Duodenal mucosa (tissue), 2 donors: ENCODE results near the gene UNCX.

Experiments
- H3K27ac ChIP-seq: one replicate; pipeline ENCODE4 v1.7.0; 2013; ENCODE audit warnings: low read depth, low read length
- H3K27me3 ChIP-seq, 2 donors: one replicate each; pipeline ENCODE4 v1.7.0; 2013; ENCODE audit warnings: low read length in 2 of 2, control low read depth in 1 of 2; ENCODE audit not compliant: insufficient read depth in 2 of 2, control insufficient read depth in 1 of 2
- H3K36me3 ChIP-seq, 2 donors: one replicate each; pipeline ENCODE4 v1.7.0; 2013; ENCODE audit warnings: low read length in 2 of 2, control low read depth in 1 of 2; ENCODE audit not compliant: insufficient read depth in 2 of 2, control insufficient read depth in 1 of 2
- H3K4me1 ChIP-seq, 2 donors: one replicate each; pipeline ENCODE4 v1.7.0; 2013; ENCODE audit warnings: low read length in 2 of 2, control low read depth in 1 of 2; ENCODE audit not compliant: insufficient read depth in 2 of 2, control insufficient read depth in 1 of 2
- H3K4me3 ChIP-seq, 2 donors: one replicate each; pipeline ENCODE4 v1.7.0; 2013; ENCODE audit warnings: low read length in 2 of 2, low read depth in 1 of 2
- H3K9ac ChIP-seq, 2 donors: one replicate each; pipeline ENCODE4 v1.7.0; 2013; ENCODE audit warnings: low read length in 2 of 2, low read depth in 1 of 2
- H3K9me3 ChIP-seq, 2 donors: one replicate each; pipeline ENCODE4 v1.7.0; 2013; ENCODE audit warnings: low read length in 2 of 2, control low read depth in 1 of 2; ENCODE audit not compliant: control insufficient read depth in 1 of 2

The UNCX gene

DNA sequence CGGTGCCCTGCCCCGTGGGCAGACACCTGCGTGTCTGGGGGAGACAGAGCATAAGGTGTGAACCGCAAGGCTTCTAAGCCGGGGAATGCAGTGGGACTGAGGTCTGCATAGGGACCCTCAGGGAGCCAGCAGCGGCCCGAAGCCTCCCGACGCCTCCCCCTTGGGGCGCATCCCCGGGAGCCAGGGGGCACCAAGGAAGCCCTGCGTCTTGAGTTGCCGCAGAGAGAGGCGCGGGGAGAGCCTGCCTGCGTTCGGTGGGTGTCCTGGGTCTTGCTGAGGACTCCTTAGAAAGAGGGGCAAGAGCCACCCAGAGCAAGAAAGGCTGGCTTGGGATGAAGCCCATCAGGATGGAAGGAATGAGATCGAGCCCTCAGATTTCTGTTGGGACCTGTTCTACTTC is 18.2 kb upstream of the UNCX start:
- no peaks in the 10 kb centered on the region for H3K36me3 ChIP-seq
- no peak overlapping the region for H3K9ac ChIP-seq
- no peak overlapping the region for H3K4me3 ChIP-seq
- H3K27me3 ChIP-seq, result peaks cover 20 to 23% of the 10 kb centered on the region in 2 donors
- H3K4me1 ChIP-seq, result no peaks in the 10 kb centered on the region
- H3K27ac ChIP-seq, result no peak overlapping the region
- H3K9me3 ChIP-seq, result peaks cover 0 to 3% of the 10 kb centered on the region in 2 donors

DNA sequence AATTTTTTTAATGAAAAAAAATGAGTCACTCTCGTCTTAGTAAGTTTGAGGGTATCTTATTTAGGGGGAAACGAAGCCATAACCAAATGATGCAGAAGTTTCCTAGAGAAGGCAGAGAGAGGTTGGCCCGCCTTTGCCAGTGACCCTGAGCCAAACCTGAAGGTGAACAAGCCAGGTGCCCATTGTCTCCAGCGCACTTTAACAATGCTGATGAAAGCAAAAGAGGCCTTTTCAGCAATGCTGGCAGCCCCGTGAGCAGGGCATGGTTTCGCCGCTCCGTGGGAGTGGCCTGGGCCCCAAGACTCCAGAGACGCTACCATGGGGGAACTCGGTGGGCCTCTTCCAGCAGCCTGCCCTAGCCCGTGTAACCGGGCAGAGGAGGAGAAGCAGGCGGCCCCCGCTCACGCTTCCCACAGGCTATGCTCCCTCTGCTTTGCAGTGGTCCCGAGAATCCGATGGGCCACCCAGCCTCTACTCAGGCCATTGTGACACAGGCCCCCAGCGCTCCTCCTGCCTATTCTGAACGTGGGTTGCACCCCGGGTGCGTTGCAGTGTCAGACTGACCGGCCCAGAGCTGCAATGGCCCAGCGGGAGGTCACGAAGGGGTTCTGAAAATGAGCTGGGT is 14.0 kb upstream of the UNCX start:
- peaks cover 16 to 33% of the 10 kb centered on the region in 2 donors for H3K27me3 ChIP-seq
- H3K4me1 ChIP-seq, result no peaks in the 10 kb centered on the region
- H3K9me3 ChIP-seq, result peaks cover 0 to 3% of the 10 kb centered on the region in 2 donors
- no peak overlapping the region for H3K4me3 ChIP-seq
- H3K9ac ChIP-seq, result no peak overlapping the region
- H3K27ac ChIP-seq, result no peak overlapping the region
- no peaks in the 10 kb centered on the region for H3K36me3 ChIP-seq

DNA sequence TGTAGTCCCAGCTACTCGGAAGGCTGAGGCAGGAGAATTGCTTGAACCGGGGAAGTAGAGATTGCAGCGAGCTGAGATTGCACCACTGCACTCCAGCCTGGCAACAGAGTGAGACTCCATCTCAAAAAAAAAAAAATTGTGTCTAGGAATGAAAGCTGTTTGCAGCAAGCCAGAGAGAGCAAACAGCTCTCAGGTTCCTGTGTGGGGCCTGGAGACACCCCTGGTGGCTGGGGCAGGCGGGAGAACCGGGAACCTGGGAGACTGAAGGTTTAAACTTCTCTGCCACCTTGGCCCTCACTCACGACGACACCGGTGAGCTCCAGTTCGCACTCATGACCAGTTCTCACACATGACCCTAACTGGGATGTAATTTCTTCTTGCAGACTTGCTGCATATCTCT is 13.2 kb upstream of the UNCX start:
- H3K9me3 ChIP-seq, result peaks cover 0 to 3% of the 10 kb centered on the region in 2 donors
- no peaks in the 10 kb centered on the region for H3K4me1 ChIP-seq
- no peak overlapping the region for H3K4me3 ChIP-seq
- no peak overlapping the region for H3K27ac ChIP-seq
- peaks cover 24 to 40% of the 10 kb centered on the region in 2 donors for H3K27me3 ChIP-seq
- H3K9ac ChIP-seq, result no peak overlapping the region
- no peaks in the 10 kb centered on the region for H3K36me3 ChIP-seq

DNA sequence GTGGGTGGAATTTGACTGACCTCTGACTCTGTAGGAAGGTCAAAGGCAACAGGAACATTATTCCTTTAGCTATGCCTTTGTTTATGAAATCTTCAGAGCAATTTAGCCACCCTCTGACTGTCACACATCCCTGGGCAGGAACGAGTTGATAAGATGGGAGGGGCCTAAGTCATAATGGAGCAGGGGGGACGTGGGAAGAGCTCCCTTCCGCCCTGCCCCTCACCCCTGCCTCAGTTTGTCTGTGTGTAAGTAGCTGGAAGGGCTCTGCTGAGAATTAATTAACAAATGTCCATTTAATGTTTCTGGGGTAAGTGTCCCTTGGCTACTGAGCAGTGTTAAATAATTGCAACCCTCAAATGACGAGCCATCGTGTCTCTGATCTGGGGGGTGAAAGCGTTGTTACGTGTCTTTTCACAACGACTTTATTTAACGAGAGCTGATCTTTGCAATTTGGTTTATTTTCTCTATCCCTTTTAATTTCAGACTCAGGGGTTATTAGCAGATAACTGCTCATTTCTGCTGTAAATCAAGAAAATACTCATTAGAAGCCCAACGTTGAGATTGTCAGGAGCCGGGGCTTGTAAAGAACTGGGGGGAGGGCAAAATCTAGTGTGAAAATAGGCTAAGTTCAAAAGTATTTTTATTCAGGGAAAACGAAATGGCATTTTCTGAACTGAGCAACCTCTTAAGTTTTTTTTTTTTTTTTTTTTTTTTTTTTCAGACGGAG is 12.5 kb upstream of the UNCX start:
- peaks cover 0 to 3% of the 10 kb centered on the region in 2 donors for H3K9me3 ChIP-seq
- H3K27me3 ChIP-seq, result peaks cover 24 to 43% of the 10 kb centered on the region in 2 donors
- H3K4me3 ChIP-seq, result no peak overlapping the region
- H3K27ac ChIP-seq, result no peak overlapping the region
- H3K36me3 ChIP-seq, result no peaks in the 10 kb centered on the region
- H3K4me1 ChIP-seq, result no peaks in the 10 kb centered on the region
- H3K9ac ChIP-seq, result no peak overlapping the region

DNA sequence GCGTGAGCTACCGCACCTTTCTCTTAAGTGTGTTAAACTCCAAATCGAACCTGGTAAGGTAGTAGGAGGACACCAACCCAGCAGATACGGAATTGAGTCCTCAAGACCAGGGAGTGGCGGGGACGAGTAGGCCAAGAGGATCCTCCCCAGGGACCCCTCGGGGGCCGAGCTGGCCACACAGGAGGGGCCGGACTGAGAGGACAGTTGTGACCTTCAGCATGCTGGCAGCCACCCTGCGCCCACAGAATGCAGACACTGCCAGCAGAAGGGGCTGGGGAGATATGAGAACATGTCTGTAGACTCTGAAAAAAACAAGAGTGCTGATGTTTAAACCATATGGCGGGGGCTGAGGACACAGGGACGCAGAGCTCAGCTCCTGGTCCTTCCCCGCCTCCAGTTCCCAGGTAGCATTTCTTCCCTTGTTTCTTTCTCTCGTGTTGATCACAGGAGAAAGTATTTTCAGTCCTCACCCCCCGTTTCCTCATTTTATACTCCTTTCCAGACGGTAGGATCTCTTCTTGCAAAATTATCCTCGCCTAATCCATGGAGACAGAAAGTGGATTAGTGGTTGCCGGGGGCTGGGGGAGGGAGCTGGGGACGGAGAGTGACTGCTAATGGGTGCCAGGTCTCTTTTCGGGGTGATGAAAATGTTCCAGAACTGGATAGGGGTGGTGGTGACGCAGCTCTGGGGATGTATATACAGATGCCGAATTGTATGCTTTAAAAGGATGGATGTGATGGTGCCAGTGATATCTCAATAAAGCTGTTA is 11.5 kb upstream of the UNCX start:
- Histone ChIP-seq H3K36me3 (no peaks in the 10 kb centered on the region), H3K4me1 (no peaks in the 10 kb centered on the region), H3K4me3 (no peak overlapping the region), H3K9ac (no peak overlapping the region), H3K27ac (no peak overlapping the region), H3K9me3 (peaks cover 0 to 3% of the 10 kb centered on the region in 2 donors), H3K27me3 (peaks cover 34 to 51% of the 10 kb centered on the region in 2 donors)

DNA sequence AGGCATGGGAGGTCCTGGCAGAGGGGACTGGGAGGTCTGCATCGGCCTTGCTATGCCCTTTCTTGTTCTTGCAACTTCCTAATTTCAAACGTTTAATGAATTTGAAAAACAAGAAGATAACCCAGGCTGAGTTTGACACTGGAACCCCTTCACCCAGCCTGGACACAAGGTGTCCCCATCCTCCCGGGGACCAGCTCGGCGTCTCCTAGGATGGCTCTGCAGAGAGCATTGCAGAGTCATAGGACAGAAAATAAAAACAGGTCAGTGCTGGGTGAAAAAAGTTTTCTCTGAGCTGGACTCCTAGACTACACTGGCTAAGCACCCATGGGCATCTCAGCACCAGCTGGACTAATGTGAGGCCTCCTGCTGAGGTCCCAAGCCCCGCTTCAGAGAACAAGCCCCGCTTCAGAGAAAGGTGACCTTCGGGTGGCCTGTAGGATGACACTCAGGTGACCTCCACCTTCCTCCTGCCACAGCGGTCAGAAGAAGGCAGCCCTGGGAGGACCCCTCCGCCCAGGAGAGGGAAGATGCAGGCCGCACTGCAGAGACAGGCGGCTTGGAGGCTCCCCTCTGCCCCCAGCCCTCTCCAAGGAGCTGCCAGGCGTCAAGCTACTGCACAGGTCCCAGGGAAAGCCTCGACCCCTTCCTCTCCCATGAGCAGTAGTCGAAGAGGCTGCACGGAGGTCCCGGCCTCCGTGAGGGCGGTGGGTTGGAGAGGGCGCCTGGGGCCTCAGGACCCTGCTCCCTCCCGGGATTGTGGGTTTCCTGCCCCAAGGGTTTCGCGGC is 9.3 kb upstream of the UNCX start:
- peaks cover 53 to 74% of the 10 kb centered on the region in 2 donors for H3K27me3 ChIP-seq

DNA sequence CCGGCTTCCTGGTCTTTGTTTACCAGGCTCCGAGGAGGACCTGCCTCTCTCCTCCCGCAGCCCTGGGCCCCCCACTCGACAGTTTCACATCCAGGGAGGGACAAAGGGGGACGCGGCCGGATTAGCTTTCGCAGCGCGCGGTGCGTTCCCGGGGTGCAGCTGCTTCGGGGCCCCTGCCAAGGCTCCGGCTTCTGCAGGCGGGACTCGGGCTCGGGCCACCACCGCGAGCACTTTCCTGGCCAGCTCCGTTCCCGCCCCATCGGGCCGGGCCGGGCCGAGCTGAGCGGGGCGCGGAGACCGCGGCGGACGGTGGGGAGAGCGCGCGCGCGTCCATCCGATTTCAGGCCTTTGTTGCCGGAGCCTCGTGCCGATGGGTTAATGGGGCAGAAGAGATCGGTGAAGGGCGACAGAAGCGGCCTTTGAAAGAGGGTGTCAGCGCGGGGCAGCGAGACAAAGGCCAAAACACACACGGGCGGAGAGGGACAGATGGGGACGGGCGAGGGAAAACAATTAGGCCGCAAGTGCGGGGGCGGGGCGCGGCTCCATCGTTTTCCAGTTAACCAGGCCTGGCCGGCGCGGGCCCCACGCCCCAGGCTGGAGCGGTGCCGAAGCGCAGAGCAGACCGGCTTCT is 8.5 kb upstream of the UNCX start:
- H3K9me3 ChIP-seq, result no peaks in the 10 kb centered on the region
- no peak overlapping the region for H3K4me3 ChIP-seq
- no peak overlapping the region for H3K9ac ChIP-seq
- H3K27ac ChIP-seq, result no peak overlapping the region
- no peaks in the 10 kb centered on the region for H3K36me3 ChIP-seq
- peaks cover 61 to 75% of the 10 kb centered on the region in 2 donors for H3K27me3 ChIP-seq
- H3K4me1 ChIP-seq, result no peaks in the 10 kb centered on the region

More for the DNA sequence above, 9.3 kb upstream of the UNCX start:
- H3K4me1 ChIP-seq, result no peaks in the 10 kb centered on the region
- H3K9me3 ChIP-seq, result no peaks in the 10 kb centered on the region
- H3K9ac ChIP-seq, result no peak overlapping the region
- no peaks in the 10 kb centered on the region for H3K36me3 ChIP-seq
- H3K27ac ChIP-seq, result no peak overlapping the region
- H3K4me3 ChIP-seq, result no peak overlapping the region

DNA sequence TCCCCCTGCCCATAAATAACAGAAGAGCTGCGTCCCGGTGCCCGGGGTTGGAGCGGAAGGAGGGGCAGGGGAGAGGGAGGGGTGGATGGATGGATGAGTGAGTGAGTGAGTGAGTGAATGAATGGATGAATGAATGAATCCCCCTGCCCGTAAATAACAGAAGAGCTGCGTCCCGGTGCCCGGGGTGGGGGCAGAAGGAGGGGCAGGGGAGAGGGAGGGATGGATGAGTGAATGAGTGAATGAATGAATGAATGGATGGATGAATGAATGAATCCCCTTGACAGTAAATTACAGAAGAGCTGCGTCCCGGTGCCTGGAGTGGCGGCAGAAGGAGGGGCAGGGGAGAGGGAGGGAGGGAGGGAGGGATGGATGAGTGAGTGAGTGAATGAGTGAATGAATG is 7.6 kb upstream of the UNCX start:
- no peaks in the 10 kb centered on the region for H3K9me3 ChIP-seq
- no peak overlapping the region for H3K9ac ChIP-seq
- no peak overlapping the region for H3K27ac ChIP-seq
- H3K4me1 ChIP-seq, result no peaks in the 10 kb centered on the region
- no peaks in the 10 kb centered on the region for H3K36me3 ChIP-seq
- H3K27me3 ChIP-seq, result peaks cover 62 to 73% of the 10 kb centered on the region in 2 donors
- H3K4me3 ChIP-seq, result no peak overlapping the region

DNA sequence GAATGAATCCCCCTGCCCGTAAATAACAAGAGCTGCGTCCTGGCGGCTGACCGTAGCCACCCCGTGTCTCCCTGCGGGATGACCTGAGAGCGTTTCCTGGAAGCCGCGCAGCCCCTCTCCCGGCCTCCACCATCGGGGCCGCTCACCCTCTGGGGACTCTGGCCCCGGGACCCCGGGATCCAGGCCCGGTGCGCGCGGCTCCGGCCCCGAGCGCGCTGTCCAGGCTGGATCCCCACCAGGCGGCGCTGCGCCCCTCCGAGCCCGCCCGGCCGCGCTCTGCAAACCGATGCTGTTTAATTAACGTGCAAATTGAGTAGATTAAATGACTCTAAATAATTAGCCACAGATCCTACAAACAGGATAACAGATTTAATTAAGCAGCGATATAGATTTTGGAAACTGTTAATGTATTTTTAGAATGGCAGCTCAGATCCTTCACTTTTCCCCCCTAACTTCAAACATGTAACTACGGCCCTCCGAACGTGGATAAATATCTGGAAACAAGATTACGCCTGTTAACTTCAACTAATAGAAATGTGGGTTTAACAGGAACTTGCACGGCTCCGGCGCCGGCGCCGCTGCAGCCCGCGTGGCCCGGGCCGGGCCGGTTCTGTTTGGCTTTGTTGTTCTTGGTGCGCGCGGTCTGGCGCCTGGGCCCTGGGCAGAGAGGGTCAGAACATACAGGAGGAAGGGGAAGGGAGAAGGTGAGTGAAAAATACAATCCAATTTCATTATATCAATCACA is 7.1 kb upstream of the UNCX start:
- Histone ChIP-seq H3K4me1 (no peaks in the 10 kb centered on the region), H3K27ac (no peak overlapping the region), H3K27me3 (peaks cover 64 to 76% of the 10 kb centered on the region in 2 donors), H3K9me3 (no peaks in the 10 kb centered on the region), H3K36me3 (no peaks in the 10 kb centered on the region), H3K4me3 (no peak overlapping the region), H3K9ac (no peak overlapping the region)
